AG04450 (cell line): ENCODE data around the gene AWAT1. TPM values are rescaled to one million over a fixed set of nuclear protein-coding genes. Genes with fewer than 3 reads are reported as not detected.
"Not testable (repeated sequence)": the region's sequence is repeated elsewhere in the genome, so short reads cannot be mapped to it uniquely, and the experiment has no call there.

Source experiments
- CTCF ChIA-PET: fragments of 300-600, 350-600 bp; formaldehyde crosslinking; extraction: SDS; loops from one replicate; lab custom pipeline; 2022; ENCODE audit warnings: antibody characterized with exemption, inconsistent platforms; lab: Charles Lee
- POLR2A ChIA-PET: fragments of 350-600 bp; formaldehyde crosslinking; extraction: SDS; loops from one replicate; lab custom pipeline; 2021; ENCODE audit warnings: antibody characterized with exemption, inconsistent platforms; lab: Yijun Ruan, JAX
- DNase-seq: peaks from one replicate; pipeline ENCODE4 v3.0.0-alpha.2; 2011; ENCODE audit warnings: low read depth, low spot score
- H3K27ac ChIP-seq: one replicate; pipeline ENCODE4 v1.5.1; 2012; ENCODE audit warnings: low read depth, low read length, control low read depth
- H3K27me3 ChIP-seq: one replicate; pipeline ENCODE4 v1.6.0; 2012; ENCODE audit warnings: low read length; ENCODE audit not compliant: control insufficient read depth, insufficient read depth
- H3K4me3 ChIP-seq: 2 replicates; pipeline ENCODE4 v1.5.1; 2011; ENCODE audit warnings: mild to moderate bottlenecking, low read depth, low read length, control low read depth
- H3K9me3 ChIP-seq: 2 replicates; pipeline ENCODE4 v1.5.1; 2012; ENCODE audit warnings: low read length; ENCODE audit not compliant: control insufficient read depth, insufficient read depth
- polyA plus RNA-seq: library from polyadenylated mRNA; depleted of rRNA; stranded (reverse); fragments of >200 nt; gene quantifications from 2 replicates; pipeline ENCODE4 v1.2.3, GENCODE V29; 2011
- TF ChIP-seq, protein P1 (sequence below): IDR thresholded peaks from 2 replicates; pipeline ENCODE4 v1.5.1; 2011; ENCODE audit warnings: low read depth, low read length, control low read depth, inconsistent platforms

Gene AWAT1
- polyA plus RNA-seq, 1 experiment = not detected

DNA sequence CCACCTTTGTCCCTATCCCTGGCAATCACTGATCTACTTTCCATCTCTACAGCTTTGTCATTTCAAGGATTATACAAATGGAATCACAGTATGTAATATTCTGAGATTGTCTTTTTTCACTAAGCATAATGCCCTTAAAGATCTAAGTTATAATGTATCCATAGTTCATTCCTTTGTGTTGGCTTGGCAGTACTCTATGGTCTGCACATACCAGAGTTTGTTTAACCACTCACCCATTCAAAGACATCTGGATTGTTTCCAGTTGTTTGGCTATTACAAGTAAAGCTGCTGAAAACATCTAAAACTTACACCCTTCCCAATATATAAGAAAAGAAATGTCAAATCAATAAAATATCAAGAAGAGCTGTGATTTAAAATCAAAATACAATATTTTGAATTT is 26.0 kb upstream of the AWAT1 start:
- CTCF ChIA-PET = no interaction called here
- DNase-seq = no peak
- TF ChIP-seq, protein P1, sequence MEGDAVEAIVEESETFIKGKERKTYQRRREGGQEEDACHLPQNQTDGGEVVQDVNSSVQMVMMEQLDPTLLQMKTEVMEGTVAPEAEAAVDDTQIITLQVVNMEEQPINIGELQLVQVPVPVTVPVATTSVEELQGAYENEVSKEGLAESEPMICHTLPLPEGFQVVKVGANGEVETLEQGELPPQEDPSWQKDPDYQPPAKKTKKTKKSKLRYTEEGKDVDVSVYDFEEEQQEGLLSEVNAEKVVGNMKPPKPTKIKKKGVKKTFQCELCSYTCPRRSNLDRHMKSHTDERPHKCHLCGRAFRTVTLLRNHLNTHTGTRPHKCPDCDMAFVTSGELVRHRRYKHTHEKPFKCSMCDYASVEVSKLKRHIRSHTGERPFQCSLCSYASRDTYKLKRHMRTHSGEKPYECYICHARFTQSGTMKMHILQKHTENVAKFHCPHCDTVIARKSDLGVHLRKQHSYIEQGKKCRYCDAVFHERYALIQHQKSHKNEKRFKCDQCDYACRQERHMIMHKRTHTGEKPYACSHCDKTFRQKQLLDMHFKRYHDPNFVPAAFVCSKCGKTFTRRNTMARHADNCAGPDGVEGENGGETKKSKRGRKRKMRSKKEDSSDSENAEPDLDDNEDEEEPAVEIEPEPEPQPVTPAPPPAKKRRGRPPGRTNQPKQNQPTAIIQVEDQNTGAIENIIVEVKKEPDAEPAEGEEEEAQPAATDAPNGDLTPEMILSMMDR = no peak
- Histone ChIP-seq H3K27ac (no peak overlapping the region), H3K4me3 (no peak overlapping the region), H3K27me3 (no peaks in the 10 kb centered on the region), H3K9me3 (no peaks in the 10 kb centered on the region)
- POLR2A ChIA-PET = no interaction called here

DNA sequence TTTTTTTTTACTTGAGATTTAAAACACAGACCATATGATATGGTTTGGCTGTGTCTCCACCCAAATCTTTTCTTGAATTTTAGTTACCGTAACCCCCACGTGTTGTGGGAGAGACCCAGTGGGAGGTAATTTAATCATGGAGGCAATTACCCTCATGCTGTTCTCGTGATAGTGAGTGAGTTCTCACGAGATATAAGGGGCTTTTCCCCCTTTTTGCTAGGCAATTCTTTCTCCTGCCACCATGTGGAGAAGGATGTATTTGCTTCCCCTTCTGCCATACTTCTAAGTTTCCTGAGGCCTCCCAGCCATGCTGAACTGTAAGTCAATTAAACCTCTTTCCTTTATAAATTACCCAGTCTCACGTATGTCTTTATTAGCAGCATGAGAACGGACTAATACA is 24.9 kb upstream of the AWAT1 start:
- POLR2A ChIA-PET, H3K4me3 ChIP-seq, H3K27me3 ChIP-seq, H3K9me3 ChIP-seq, DNase-seq, H3K27ac ChIP-seq: not testable (repeated sequence)
- CTCF ChIA-PET = interaction anchor here (0.6 kb wide), 1 partner anchor 11 kb away, joined by 3 read pairs; no protein-coding TSS in a partner anchor

DNA sequence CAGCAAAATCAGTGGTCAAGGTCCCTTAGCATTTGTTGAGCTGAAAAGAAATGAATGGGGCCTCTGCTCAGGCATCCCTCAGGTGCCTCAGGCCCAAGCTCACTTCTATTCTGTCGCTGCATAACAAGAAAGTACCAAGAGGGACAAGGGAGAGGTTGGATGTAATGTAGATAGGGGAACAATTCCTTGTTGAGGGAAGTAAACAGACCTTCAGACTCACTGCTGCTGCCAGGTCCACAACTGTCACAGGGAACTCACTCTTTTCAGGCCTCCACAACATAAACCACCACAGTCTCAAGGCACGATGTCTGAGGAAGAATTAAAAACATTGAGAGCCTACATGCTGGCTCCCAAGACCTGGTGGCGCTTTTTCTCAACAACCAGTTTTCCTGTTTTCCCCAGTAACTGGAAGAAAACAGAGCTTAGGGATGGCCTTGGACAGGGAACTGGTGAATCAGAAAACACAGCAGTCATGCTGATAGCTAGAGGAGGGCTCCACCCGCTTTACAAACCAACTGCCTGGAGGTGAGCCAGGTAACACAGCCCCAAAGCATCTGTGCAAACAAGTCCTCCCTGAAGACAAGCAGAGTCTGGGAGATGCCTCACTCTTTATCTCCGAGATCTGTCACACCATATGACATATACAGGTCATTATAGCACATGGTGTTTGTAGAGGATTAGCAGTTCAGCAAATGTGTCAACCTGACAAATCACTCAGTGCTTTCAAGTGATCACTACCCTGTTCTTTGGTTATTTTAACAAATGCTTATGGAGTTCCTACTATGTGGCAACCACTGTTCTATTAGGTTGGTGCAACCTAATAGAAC is 14.3 kb upstream of the AWAT1 start:
- POLR2A ChIA-PET = no interaction called here
- CTCF ChIA-PET = interaction anchor here (0.6 kb wide), 1 partner anchor 10 kb away, joined by 3 read pairs; no protein-coding TSS in a partner anchor
- Histone ChIP-seq H3K27ac (no peak overlapping the region), H3K9me3 (no peaks in the 10 kb centered on the region), H3K27me3 (no peaks in the 10 kb centered on the region), H3K4me3 (no peak overlapping the region)
- DNase-seq = no peak
- TF ChIP-seq, protein P1 = no peak

DNA sequence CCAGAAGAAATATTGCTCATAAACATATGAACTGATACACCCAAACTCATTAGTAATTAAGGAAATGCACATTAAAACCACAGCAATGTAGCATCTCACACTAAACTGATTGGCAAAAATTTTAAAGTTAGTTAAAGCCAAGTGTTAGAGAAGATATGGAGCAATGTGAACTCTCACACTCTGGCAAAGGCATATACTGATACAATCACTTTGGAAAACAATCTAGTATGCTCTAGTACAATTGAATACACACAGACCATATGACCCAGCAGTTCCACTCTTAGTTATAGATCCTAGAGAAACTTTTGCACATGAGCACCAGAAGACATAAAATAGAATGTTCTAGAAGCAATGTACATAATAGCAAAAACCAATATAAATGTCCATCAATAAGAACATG is 8.4 kb upstream of the AWAT1 start:
- TF ChIP-seq, protein P1 = no peak
- Histone ChIP-seq H3K4me3 (no peak overlapping the region), H3K27ac (no peak overlapping the region), H3K27me3 (no peaks in the 10 kb centered on the region), H3K9me3 (no peaks in the 10 kb centered on the region)
- ChIA-PET POLR2A (no interaction called here), CTCF (no interaction called here)
- DNase-seq = no peak

DNA sequence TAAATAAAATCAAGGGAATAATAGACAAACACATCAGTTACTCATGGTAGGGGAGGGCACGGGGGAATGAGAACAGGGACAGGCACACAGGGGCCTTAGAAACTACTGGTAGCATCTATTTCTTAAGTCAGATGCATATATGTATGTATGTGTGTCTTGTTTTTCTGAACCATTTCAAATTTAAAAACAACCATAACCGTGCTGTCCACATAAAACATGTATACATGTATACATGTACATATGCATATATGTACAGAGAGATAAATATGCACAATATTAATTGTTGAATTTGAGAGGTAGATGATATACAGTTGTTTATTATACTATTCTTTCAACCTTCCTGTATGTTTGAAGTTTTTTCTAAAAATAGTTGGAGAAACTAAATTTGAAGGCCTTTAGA is 7.8 kb upstream of the AWAT1 start:
- Histone ChIP-seq H3K27ac (no peak overlapping the region), H3K4me3 (no peak overlapping the region), H3K27me3 (no peaks in the 10 kb centered on the region), H3K9me3 (no peaks in the 10 kb centered on the region)
- CTCF ChIA-PET = no interaction called here
- DNase-seq = no peak
- TF ChIP-seq, protein P1 = no peak
- POLR2A ChIA-PET = no interaction called here
